ENCODE measurements around the gene TPO.

TPO gene

GRCh38 chr2:1517786-1518185 is 104.5 kb downstream of the TPO start:
- no peaks in the 10 kb centered on the region for H3K36me3 ChIP-seq (ENCODE audit: control insufficient read depth in 1 of 2, insufficient read depth in 2 of 2, low read length in 2 of 2)
- no peak overlapping the region for H3K9ac ChIP-seq (ENCODE audit: low read depth in 1 of 2, low read length in 2 of 2)
- H3K27ac ChIP-seq (ENCODE audit: low read depth, low read length) = no peak overlapping the region
- H3K4me1 ChIP-seq (ENCODE audit: control insufficient read depth in 1 of 2, insufficient read depth in 2 of 2, low read length in 2 of 2) = no peaks in the 10 kb centered on the region
- no peaks in the 10 kb centered on the region for H3K9me3 ChIP-seq (ENCODE audit: control insufficient read depth in 1 of 2, low read length in 2 of 2)
- H3K4me3 ChIP-seq (ENCODE audit: low read depth in 1 of 2, low read length in 2 of 2) = no peak overlapping the region
- no peaks in the 10 kb centered on the region for H3K27me3 ChIP-seq (ENCODE audit: control insufficient read depth in 1 of 2, insufficient read depth in 2 of 2, low read length in 2 of 2)

GRCh38 chr2:1518331-1518803 is 105.1 kb downstream of the TPO start:
- H3K9ac ChIP-seq (ENCODE audit: low read depth in 1 of 2, low read length in 2 of 2) = no peak overlapping the region
- H3K36me3 ChIP-seq (ENCODE audit: control insufficient read depth in 1 of 2, insufficient read depth in 2 of 2, low read length in 2 of 2) = no peaks in the 10 kb centered on the region
- no peaks in the 10 kb centered on the region for H3K27me3 ChIP-seq (ENCODE audit: control insufficient read depth in 1 of 2, insufficient read depth in 2 of 2, low read length in 2 of 2)
- no peak overlapping the region for H3K4me3 ChIP-seq (ENCODE audit: low read depth in 1 of 2, low read length in 2 of 2)
- H3K4me1 ChIP-seq (ENCODE audit: control insufficient read depth in 1 of 2, insufficient read depth in 2 of 2, low read length in 2 of 2) = no peaks in the 10 kb centered on the region
- H3K9me3 ChIP-seq (ENCODE audit: control insufficient read depth in 1 of 2, low read length in 2 of 2) = no peaks in the 10 kb centered on the region
- no peak overlapping the region for H3K27ac ChIP-seq (ENCODE audit: low read depth, low read length)

GRCh38 chr2:1518867-1519530 is 105.7 kb downstream of the TPO start:
- no peaks in the 10 kb centered on the region for H3K4me1 ChIP-seq (ENCODE audit: control insufficient read depth in 1 of 2, insufficient read depth in 2 of 2, low read length in 2 of 2)
- no peaks in the 10 kb centered on the region for H3K27me3 ChIP-seq (ENCODE audit: control insufficient read depth in 1 of 2, insufficient read depth in 2 of 2, low read length in 2 of 2)
- H3K9ac ChIP-seq (ENCODE audit: low read depth in 1 of 2, low read length in 2 of 2) = no peak overlapping the region
- H3K9me3 ChIP-seq (ENCODE audit: control insufficient read depth in 1 of 2, low read length in 2 of 2) = no peaks in the 10 kb centered on the region
- H3K36me3 ChIP-seq (ENCODE audit: control insufficient read depth in 1 of 2, insufficient read depth in 2 of 2, low read length in 2 of 2) = no peaks in the 10 kb centered on the region
- no peak overlapping the region for H3K27ac ChIP-seq (ENCODE audit: low read depth, low read length)
- H3K4me3 ChIP-seq (ENCODE audit: low read depth in 1 of 2, low read length in 2 of 2) = no peak overlapping the region

- Histone ChIP-seq H3K27me3 (ENCODE audit: control insufficient read depth in 1 of 2, insufficient read depth in 2 of 2, low read length in 2 of 2) (no peaks in the 10 kb centered on the region), H3K9ac (ENCODE audit: low read depth in 1 of 2, low read length in 2 of 2) (no peak overlapping the region), H3K9me3 (ENCODE audit: control insufficient read depth in 1 of 2, low read length in 2 of 2) (no peaks in the 10 kb centered on the region), H3K36me3 (ENCODE audit: control insufficient read depth in 1 of 2, insufficient read depth in 2 of 2, low read length in 2 of 2) (no peaks in the 10 kb centered on the region), H3K4me1 (ENCODE audit: control insufficient read depth in 1 of 2, insufficient read depth in 2 of 2, low read length in 2 of 2) (no peaks in the 10 kb centered on the region), H3K27ac (ENCODE audit: low read depth, low read length) (no peak overlapping the region), H3K4me3 (ENCODE audit: low read depth in 1 of 2, low read length in 2 of 2) (no peak overlapping the region)
Observed at GRCh38 chr2:1521191-1521877, 108.1 kb downstream of the TPO start.

GRCh38 chr2:1521878-1522830 is 108.9 kb downstream of the TPO start:
- no peaks in the 10 kb centered on the region for H3K4me1 ChIP-seq (ENCODE audit: control insufficient read depth in 1 of 2, insufficient read depth in 2 of 2, low read length in 2 of 2)
- H3K9ac ChIP-seq (ENCODE audit: low read depth in 1 of 2, low read length in 2 of 2) = no peak overlapping the region
- no peaks in the 10 kb centered on the region for H3K9me3 ChIP-seq (ENCODE audit: control insufficient read depth in 1 of 2, low read length in 2 of 2)
- no peak overlapping the region for H3K4me3 ChIP-seq (ENCODE audit: low read depth in 1 of 2, low read length in 2 of 2)
- no peak overlapping the region for H3K27ac ChIP-seq (ENCODE audit: low read depth, low read length)
- H3K27me3 ChIP-seq (ENCODE audit: control insufficient read depth in 1 of 2, insufficient read depth in 2 of 2, low read length in 2 of 2) = no peaks in the 10 kb centered on the region
- no peaks in the 10 kb centered on the region for H3K36me3 ChIP-seq (ENCODE audit: control insufficient read depth in 1 of 2, insufficient read depth in 2 of 2, low read length in 2 of 2)

GRCh38 chr2:1527153-1527992 is 114.1 kb downstream of the TPO start:
- no peak overlapping the region for H3K4me3 ChIP-seq (ENCODE audit: low read depth in 1 of 2, low read length in 2 of 2)
- H3K27ac ChIP-seq (ENCODE audit: low read depth, low read length) = no peak overlapping the region

GRCh38 chr2:1528273-1529064 is 115.2 kb downstream of the TPO start:
- Histone ChIP-seq H3K27ac (ENCODE audit: low read depth, low read length) (no peak overlapping the region), H3K9ac (ENCODE audit: low read depth in 1 of 2, low read length in 2 of 2) (no peak overlapping the region), H3K9me3 (ENCODE audit: control insufficient read depth in 1 of 2, low read length in 2 of 2) (no peaks in the 10 kb centered on the region), H3K36me3 (ENCODE audit: control insufficient read depth in 1 of 2, insufficient read depth in 2 of 2, low read length in 2 of 2) (no peaks in the 10 kb centered on the region), H3K4me3 (ENCODE audit: low read depth in 1 of 2, low read length in 2 of 2) (no peak overlapping the region), H3K4me1 (ENCODE audit: control insufficient read depth in 1 of 2, insufficient read depth in 2 of 2, low read length in 2 of 2) (no peaks in the 10 kb centered on the region), H3K27me3 (ENCODE audit: control insufficient read depth in 1 of 2, insufficient read depth in 2 of 2, low read length in 2 of 2) (no peaks in the 10 kb centered on the region)

More at GRCh38 chr2:1527153-1527992, 114.1 kb downstream of the TPO start:
- H3K9me3 ChIP-seq (ENCODE audit: control insufficient read depth in 1 of 2, low read length in 2 of 2) = no peaks in the 10 kb centered on the region
- no peak overlapping the region for H3K9ac ChIP-seq (ENCODE audit: low read depth in 1 of 2, low read length in 2 of 2)
- H3K36me3 ChIP-seq (ENCODE audit: control insufficient read depth in 1 of 2, insufficient read depth in 2 of 2, low read length in 2 of 2) = no peaks in the 10 kb centered on the region
- H3K27me3 ChIP-seq (ENCODE audit: control insufficient read depth in 1 of 2, insufficient read depth in 2 of 2, low read length in 2 of 2) = no peaks in the 10 kb centered on the region
- H3K4me1 ChIP-seq (ENCODE audit: control insufficient read depth in 1 of 2, insufficient read depth in 2 of 2, low read length in 2 of 2) = no peaks in the 10 kb centered on the region

GRCh38 chr2:1538663-1539062 is 125.4 kb downstream of the TPO start:
- no peaks in the 10 kb centered on the region for H3K27me3 ChIP-seq (ENCODE audit: control insufficient read depth in 1 of 2, insufficient read depth in 2 of 2, low read length in 2 of 2)
- H3K9me3 ChIP-seq (ENCODE audit: control insufficient read depth in 1 of 2, low read length in 2 of 2) = no peaks in the 10 kb centered on the region
- H3K4me1 ChIP-seq (ENCODE audit: control insufficient read depth in 1 of 2, insufficient read depth in 2 of 2, low read length in 2 of 2) = no peaks in the 10 kb centered on the region
- no peak overlapping the region for H3K9ac ChIP-seq (ENCODE audit: low read depth in 1 of 2, low read length in 2 of 2)
- H3K36me3 ChIP-seq (ENCODE audit: control insufficient read depth in 1 of 2, insufficient read depth in 2 of 2, low read length in 2 of 2) = no peaks in the 10 kb centered on the region
- no peak overlapping the region for H3K27ac ChIP-seq (ENCODE audit: low read depth, low read length)
- H3K4me3 ChIP-seq (ENCODE audit: low read depth in 1 of 2, low read length in 2 of 2) = no peak overlapping the region

- no peaks in the 10 kb centered on the region for H3K4me1 ChIP-seq (ENCODE audit: control insufficient read depth in 1 of 2, insufficient read depth in 2 of 2, low read length in 2 of 2)
- no peaks in the 10 kb centered on the region for H3K36me3 ChIP-seq (ENCODE audit: control insufficient read depth in 1 of 2, insufficient read depth in 2 of 2, low read length in 2 of 2)
- no peak overlapping the region for H3K9ac ChIP-seq (ENCODE audit: low read depth in 1 of 2, low read length in 2 of 2)
- no peak overlapping the region for H3K4me3 ChIP-seq (ENCODE audit: low read depth in 1 of 2, low read length in 2 of 2)
- no peak overlapping the region for H3K27ac ChIP-seq (ENCODE audit: low read depth, low read length)
- no peaks in the 10 kb centered on the region for H3K27me3 ChIP-seq (ENCODE audit: control insufficient read depth in 1 of 2, insufficient read depth in 2 of 2, low read length in 2 of 2)
- H3K9me3 ChIP-seq (ENCODE audit: control insufficient read depth in 1 of 2, low read length in 2 of 2) = no peaks in the 10 kb centered on the region
Observed at GRCh38 chr2:1539441-1539840, 126.2 kb downstream of the TPO start.

Measured in duodenal mucosa (tissue), 2 donors.